NCI-H2196 (cell line): ENCODE data around the gene GHR.
"Not testable (repeated sequence)": the region's sequence is repeated elsewhere in the genome, so short reads cannot be mapped to it uniquely, and the experiment has no call there.

Experiments
- DNase-seq: peaks from one replicate; lab custom pipeline; 2025; ENCODE audit not compliant: unreplicated experiment; lab: John Stamatoyannopoulos, UW

Gene GHR

GRCh38 chr5:42566652-42567295, 143.5 kb downstream of the GHR start:
- no peak for DNase-seq

- DNase-seq, result no peak
These were observed 146.1 kb downstream of the GHR start for GRCh38 chr5:42569325-42569724.

- no peak for DNase-seq
These were observed 146.8 kb downstream of the GHR start for GRCh38 chr5:42569953-42570548.

DNA sequence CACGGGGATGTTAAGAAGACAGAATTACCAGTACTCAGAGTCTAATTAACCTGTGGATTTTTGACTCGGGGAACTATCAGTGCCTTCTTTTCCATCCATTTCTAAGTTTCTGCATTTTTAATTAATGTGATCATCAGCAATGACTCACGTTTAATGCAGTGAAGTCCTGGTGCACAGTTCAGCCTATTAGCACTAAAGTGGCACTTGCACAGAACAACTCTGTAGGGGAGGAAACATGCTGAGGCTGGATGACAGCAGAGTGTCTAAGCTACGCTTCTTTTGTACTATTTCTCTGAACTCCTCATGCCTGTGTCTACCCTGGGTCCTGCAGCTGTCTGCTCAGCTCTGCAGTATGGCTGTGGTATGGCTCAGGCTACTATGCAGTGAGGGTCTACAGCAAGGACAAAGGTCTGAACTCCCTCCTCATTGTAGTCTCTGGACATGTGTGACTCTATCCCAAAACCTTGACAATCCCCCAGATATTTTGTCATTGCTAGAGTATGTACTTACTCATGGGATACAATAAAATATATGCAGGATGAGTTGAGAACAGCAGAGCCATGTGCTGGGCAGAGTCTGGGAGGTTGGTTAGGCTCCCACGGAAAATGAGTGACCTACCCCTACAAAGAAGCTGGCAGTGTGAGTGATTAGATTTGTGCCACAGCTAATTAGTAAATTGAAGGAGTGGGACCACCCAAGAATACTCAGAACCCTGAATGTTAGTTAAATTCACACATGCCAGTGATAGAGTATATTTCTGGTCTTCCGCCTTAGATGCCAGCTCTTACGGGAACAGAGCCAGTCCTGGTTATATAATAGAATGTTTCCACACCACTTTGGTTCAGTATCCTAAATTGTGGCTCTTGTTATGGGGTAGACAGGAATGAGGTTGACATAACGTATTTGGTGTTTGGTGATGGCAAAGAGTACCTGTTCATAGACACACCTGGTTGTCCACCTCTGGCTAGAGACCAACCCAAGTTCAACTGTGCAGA, 148.0 kb downstream of the GHR start:
- no peak for DNase-seq

- no peak for DNase-seq
These were observed 149.1 kb downstream of the GHR start for GRCh38 chr5:42572313-42572712.

GRCh38 chr5:42573386-42573785, 150.1 kb downstream of the GHR start:
- no peak for DNase-seq

GRCh38 chr5:42575914-42576313, 152.7 kb downstream of the GHR start:
- not testable (repeated sequence) for DNase-seq

DNA sequence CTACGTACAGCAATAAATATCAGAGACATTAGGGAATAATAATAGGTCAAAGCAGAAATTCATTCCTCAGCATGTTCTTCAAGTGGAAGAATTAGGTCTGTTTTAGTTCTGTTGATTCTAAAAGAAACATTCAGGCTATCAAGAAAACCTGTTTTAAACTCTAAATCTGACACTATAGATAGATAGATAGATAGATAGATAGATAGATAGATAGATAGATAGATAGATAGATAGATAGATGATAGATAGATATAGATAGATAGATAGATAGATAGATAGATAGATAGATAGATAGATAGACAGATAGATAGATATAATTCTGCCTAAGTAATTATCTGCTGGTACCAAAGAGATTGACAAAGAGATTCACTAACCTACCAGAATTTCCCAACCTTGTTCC, 155.7 kb downstream of the GHR start:
- not testable (repeated sequence) for DNase-seq

DNA sequence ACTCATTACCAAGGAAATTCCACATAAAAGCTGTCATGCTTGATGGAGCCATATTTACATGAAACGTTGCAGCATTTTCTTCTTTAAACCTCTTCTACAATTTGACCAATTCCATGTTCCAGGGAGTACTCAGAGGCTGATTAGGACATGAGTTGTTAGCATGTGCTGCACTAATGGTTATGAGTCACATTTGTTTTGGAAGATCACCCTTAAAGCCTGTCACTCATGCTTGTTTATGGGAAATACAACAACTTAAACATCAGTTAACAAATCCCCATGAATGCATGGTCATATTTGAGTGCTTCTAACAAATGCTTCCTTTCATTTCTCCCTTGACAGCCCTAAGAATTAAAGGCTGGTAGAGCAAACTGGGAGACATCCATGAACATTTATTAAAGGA, 156.1 kb downstream of the GHR start:
- no peak for DNase-seq

- no peak for DNase-seq
These were observed 158.6 kb downstream of the GHR start for GRCh38 chr5:42581845-42582244.

DNA sequence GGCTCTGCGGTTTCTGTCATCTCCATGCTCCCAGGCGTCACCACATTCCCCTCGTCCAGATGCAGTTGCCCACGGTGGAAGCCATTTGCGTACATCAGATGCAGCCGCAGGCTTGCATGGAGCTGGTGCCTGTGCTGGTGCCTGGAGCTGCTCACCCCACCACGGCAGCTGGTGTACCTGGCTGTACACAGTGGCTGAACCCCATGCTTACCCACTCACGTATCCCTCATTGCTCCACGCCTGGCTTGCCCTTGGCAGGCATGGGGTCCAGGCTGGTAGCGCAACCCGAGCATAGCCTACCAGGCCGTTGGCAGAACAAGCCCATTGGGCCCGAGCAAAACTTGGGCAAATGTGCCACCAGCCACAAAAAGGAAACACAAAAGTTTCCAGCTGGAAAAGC, 159.5 kb downstream of the GHR start:
- no peak for DNase-seq

DNA sequence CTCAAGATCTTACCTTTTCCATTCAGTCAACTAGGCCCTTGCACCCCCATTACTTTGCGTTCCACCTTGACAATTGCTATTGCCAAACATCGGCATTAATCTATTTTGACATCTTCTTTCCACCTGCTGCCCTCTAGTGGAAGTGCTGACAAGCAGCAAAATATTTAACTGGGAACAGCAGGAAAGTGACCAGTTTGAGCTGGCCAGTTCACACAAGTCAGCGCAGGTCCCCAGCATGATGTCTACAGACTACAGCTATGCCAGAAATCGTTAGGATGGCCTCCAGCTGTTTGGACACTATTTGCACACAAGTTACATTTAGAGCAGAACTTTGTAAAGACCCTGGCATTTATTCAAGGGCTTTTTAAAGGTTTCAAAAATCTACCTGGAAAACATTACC, 160.1 kb downstream of the GHR start:
- peak; percentile 44 for DNase-seq

DNA sequence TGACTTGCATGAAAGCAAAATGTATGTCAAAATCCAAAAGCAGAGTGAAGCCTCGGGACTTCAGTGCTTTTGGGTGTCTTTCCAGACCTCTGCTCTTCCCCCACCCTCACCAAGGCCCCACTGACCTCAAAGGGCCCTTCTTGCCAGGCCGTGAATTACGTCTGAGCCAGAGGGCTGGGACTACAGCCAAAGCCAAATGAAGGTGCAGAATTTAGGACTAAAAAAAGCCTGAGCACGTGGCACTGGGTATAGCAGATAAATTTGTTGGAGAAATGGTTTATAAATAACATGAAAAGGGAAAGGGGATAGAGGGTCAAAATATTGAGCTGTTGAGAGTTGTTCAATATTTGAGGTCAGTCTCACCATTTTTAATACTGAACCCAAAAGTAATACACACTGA, 163.4 kb downstream of the GHR start:
- DNase-seq, result no peak

DNA sequence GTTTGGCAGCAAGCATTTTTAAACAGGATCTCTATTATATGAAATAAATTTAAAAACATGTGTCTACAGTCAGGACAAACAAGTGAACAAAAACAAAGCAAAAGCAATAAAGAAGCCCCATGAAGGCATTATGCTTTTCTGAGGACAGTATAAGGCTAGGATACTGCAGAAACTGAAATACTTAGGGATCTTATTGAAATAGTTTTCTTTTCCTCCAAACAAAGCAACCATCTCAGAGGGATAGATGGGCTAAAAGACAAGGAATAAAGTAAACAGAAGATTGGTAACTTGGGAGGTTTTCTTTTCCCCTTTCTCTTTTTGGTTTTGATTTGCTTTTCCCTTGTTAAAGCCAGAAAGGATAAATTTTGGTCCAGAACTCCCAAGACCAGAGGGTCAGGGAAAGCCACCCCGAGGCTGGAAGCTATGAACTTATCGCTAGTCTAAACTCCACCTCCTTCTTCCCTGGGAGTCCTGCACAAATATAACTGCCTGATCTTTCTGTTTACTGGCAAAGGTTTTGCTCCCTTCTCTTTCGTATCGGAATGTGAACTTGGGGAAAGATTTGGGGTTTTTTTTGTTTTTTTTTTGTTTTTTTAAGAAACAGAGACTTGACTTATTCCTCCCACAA, 164.0 kb downstream of the GHR start:
- no peak for DNase-seq

GRCh38 chr5:42590566-42590965, 167.3 kb downstream of the GHR start:
- DNase-seq, result no peak

- DNase-seq, result no peak
These were observed 167.8 kb downstream of the GHR start for GRCh38 chr5:42591015-42591414.

DNA sequence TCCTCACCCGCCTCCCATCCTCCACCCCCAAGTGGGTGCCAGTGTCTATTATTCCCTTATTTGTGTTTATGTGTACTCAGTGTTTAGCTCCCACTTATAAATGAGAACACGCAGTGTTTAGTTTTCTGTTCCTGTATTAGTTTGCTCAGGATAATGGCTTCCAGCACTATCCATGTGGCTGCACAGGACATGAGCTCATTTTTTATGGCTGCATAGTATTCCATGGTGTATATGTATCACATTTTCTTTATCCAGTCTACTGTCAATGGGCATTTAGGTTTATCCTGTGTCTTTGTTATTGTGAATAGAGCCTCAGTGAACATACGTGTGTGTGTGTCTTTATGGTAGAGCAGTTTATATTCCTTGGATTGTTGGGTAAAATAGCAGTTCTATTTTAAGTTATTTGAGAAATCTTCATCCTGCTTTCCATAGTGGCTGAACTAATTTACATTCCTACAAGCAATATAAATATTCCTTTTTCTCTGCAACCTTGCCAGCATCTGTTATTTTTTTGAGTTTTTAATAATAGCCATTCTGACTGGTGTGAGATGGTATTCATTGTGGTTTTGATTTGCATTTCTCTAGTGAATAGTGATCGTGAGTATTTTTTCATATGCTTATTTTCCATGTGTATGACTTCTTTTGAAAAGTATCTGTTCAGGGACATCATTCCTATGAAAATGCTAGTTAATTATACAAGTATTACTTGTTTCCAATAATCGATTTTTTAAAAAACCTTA, 169.3 kb downstream of the GHR start:
- no peak for DNase-seq

DNA sequence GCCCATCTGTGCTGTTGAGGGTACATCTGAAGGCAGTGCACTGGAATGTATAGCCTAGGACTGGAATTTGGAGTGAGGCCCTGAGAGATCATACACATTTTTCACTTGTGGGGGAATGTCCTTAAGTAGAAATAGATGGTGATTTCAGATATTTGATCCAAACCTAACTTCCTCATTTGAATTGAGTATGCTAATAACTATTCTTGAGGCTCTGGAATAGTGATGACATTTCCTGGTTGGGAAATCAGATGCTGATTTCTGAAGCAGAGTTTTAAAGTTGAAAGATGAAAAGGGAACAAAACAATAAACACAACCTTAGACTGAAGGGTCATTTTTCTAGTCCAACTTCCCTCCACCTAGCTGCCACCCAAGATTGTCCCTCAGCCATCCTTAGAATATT, 170.4 kb downstream of the GHR start:
- DNase-seq, result no peak

GRCh38 chr5:42595597-42595996, 172.4 kb downstream of the GHR start:
- DNase-seq, result no peak

DNA sequence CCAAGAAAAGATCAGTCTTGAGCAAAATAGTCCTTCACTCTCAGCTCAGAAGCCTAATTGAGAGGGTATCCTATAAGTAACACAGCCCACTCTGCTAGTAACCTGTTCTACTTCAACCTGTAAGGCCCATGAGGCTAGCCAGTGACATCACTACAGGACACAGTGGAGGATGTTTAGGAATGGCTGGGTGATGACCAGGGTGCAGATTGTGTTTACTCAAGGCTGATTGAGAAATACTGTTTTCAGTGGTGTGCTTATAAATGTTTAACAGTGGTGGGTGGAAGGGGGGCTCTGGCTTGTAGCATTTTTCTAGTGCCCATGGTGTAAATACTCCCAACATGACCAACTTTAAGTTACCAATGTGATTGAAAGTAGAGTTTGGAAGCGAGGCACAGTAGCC, 173.6 kb downstream of the GHR start:
- no peak for DNase-seq
